GM21529 (cell line): ENCODE results near the gene DYNC2H1.

Experiments
- ATAC-seq: cut with Tn5 transposase; IDR thresholded peaks from one replicate; pipeline ENCODE4 v1.9.1; 2021; ENCODE audit not compliant: unreplicated experiment

DYNC2H1 gene

GRCh38 chr11:103528046-103528445 lies 418.8 kb downstream of the DYNC2H1 start:
- ATAC-seq = no peak

GRCh38 chr11:103528596-103528995 lies 419.4 kb downstream of the DYNC2H1 start:
- no peak for ATAC-seq

DNA sequence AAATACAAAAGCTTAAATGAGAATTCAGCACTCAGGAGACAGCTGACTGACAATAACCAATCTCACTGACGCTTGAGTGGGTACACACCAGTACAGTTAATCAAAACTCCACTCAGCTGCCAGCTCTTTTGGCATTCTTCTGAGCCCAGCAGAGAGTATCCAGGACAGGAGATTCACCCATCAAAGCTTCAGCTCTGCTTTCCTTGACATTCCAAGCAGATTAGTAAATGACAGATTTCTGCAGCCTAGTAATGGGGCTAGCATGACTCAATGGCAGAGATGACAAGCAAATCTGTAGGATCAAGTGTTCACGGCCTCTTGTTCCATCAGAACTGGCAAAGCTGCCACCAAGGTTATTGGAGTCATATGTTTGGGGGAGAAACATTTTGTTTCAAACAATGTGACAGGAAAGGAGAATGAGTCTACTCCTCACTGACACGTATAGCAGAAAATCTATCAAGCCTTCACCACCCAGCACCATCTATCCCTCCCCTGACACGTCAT lies 420.0 kb downstream of the DYNC2H1 start:
- no peak for ATAC-seq
